H1 (cell line): ENCODE data around the gene HOXD12. TPM values are rescaled to one million over a fixed set of nuclear protein-coding genes. Genes with fewer than 3 reads are reported as not detected.

ENCODE experiments used
- CTCF ChIA-PET: fragments of 300-600 bp; sonication (Branson Sonifier 250); formaldehyde crosslinking; loops from one replicate; lab custom pipeline; 2021; ENCODE audit not compliant: partially characterized antibody; lab: Charles Lee
- POLR2A ChIA-PET: fragments of 300-600 bp; sonication (Branson Sonifier 250); formaldehyde crosslinking; loops from one replicate; lab custom pipeline; 2021; ENCODE audit warnings: inconsistent platforms; ENCODE audit not compliant: partially characterized antibody; lab: Charles Lee
- DNase-seq, 2 experiments: peaks; one replicate each; pipeline versions ENCODE4 v3.0.0 to v3.0.0-alpha.2; 2010 to 2022; ENCODE audit warnings: low spot score in 2 of 2, low read depth in 1 of 2, mixed read lengths in 1 of 2
- FAIRE-seq: peaks from 2 replicates; lab custom pipeline; 2011; peaks lifted over from hg19 to GRCh38; lab: Jason Lieb, UNC
- H2AFZ ChIP-seq: 2 replicates; pipeline ENCODE4 v1.8.1; 2012; ENCODE audit warnings: low read length, inconsistent platforms
- H2AK5ac ChIP-seq: 2 replicates; pipeline ENCODE4 v1.6.1; 2013; ENCODE audit warnings: low read depth, low read length
- H2BK120ac ChIP-seq: replicated peaks from 2 replicates; pipeline ENCODE3; 2013; ENCODE audit warnings: low read depth, low read length, inconsistent platforms
- H2BK12ac ChIP-seq: 2 replicates; pipeline ENCODE4 v1.6.1; 2013; ENCODE audit warnings: low read depth, low read length
- H2BK15ac ChIP-seq: 2 replicates; pipeline ENCODE4 v1.6.1; 2013; ENCODE audit warnings: low read length
- H2BK20ac ChIP-seq: 2 replicates; pipeline ENCODE4 v1.6.1; 2013; ENCODE audit warnings: low read length
- H2BK5ac ChIP-seq: 2 replicates; pipeline ENCODE4 v1.6.1; 2013; ENCODE audit warnings: low read depth, low read length
- H3K14ac ChIP-seq: 2 replicates; pipeline ENCODE4 v1.6.1; 2013; ENCODE audit warnings: inconsistent platforms; ENCODE audit not compliant: insufficient read length
- H3K18ac ChIP-seq: 2 replicates; pipeline ENCODE4 v1.6.1; 2013; ENCODE audit warnings: low read length; ENCODE audit errors: extremely low read depth
- H3K23ac ChIP-seq: 2 replicates; pipeline ENCODE4 v1.6.1; 2013; ENCODE audit warnings: inconsistent platforms; ENCODE audit not compliant: insufficient read length
- H3K23me2 ChIP-seq: 2 replicates; pipeline ENCODE4 v1.6.1; 2013; ENCODE audit warnings: low read depth, low read length
- H3K27ac ChIP-seq: 2 replicates; pipeline ENCODE4 v1.6.1; 2011; ENCODE audit warnings: low read depth, low read length, inconsistent platforms
- H3K27me3 ChIP-seq, 4 experiments: replicated peaks in 1 of 4; 1 replicate in 1 of 4; 2 replicates in 3 of 4; pipeline versions ENCODE4 v1.6.1 to v1.8.1; 2011 to 2013; ENCODE audit warnings: low read length in 3 of 4, mild to moderate bottlenecking in 3 of 4, inconsistent platforms in 2 of 4, mixed read lengths in 2 of 4, moderate library complexity in 1 of 4; ENCODE audit not compliant: control insufficient read depth in 3 of 4, insufficient read depth in 3 of 4; ENCODE audit errors: extremely low read depth in 1 of 4
- H3K36me3 ChIP-seq, 4 experiments: 2 replicates each; pipeline versions ENCODE4 v1.6.1 to v1.8.1; 2011 to 2013; ENCODE audit warnings: mild to moderate bottlenecking in 4 of 4, low read length in 3 of 4, moderate library complexity in 2 of 4, control low read depth in 1 of 4, inconsistent platforms in 1 of 4; ENCODE audit not compliant: insufficient read depth in 4 of 4, control insufficient read depth in 2 of 4
- H3K4ac ChIP-seq: replicated peaks from 2 replicates; pipeline ENCODE3; 2013; ENCODE audit warnings: low read length, low read depth, mixed read lengths, inconsistent platforms; ENCODE audit not compliant: insufficient read length
- H3K4me1 ChIP-seq, 4 experiments: replicated peaks in 1 of 4; 1 replicate in 1 of 4; 2 replicates in 3 of 4; pipeline versions ENCODE4 v1.6.1 to v1.8.1; 2011 to 2013; ENCODE audit warnings: low read length in 3 of 4, inconsistent platforms in 2 of 4, mixed read lengths in 1 of 4; ENCODE audit not compliant: insufficient read depth in 4 of 4, control insufficient read depth in 3 of 4
- H3K4me2 ChIP-seq, 2 experiments: 2 replicates each; pipeline versions ENCODE4 v1.6.1 to v1.8.1; 2011 to 2013; ENCODE audit warnings: low read depth in 2 of 2, low read length in 2 of 2, control low read depth in 1 of 2, inconsistent platforms in 1 of 2, mild to moderate bottlenecking in 1 of 2; ENCODE audit not compliant: insufficient read depth in 1 of 2
- H3K4me3 ChIP-seq, 4 experiments: fragments of 200-600, 300-600 bp in 1 of 4; sonication (generic), shearing (Covaris generic), sonication (Bioruptor Twin) in 1 of 4; 2 replicates each; pipeline versions ENCODE4 v1.5.1 to v1.8.1; 2011 to 2016; ENCODE audit warnings: low read length in 4 of 4, low read depth in 3 of 4, control low read depth in 2 of 4, inconsistent platforms in 2 of 4, mild to moderate bottlenecking in 2 of 4, mixed read lengths in 1 of 4, moderate library complexity in 1 of 4; ENCODE audit not compliant: insufficient read depth in 2 of 4; ENCODE audit errors: extremely low read depth in 1 of 4
- H3K56ac ChIP-seq: replicated peaks from 2 replicates; pipeline ENCODE3; 2013; ENCODE audit warnings: low read depth, mild to moderate bottlenecking, mixed read lengths, low read length, inconsistent platforms; ENCODE audit not compliant: insufficient read length
- H3K79me1 ChIP-seq: 2 replicates; pipeline ENCODE4 v1.6.1; 2013; ENCODE audit warnings: low read depth, low read length, control low read depth
- H3K79me2 ChIP-seq, 2 experiments: 2 replicates each; pipeline versions ENCODE4 v1.6.1 to v1.8.1; 2012 to 2013; ENCODE audit warnings: low read length in 2 of 2, mild to moderate bottlenecking in 2 of 2, inconsistent platforms in 1 of 2; ENCODE audit not compliant: insufficient read depth in 2 of 2, control insufficient read depth in 1 of 2
- H3K9ac ChIP-seq, 4 experiments: replicated peaks in 1 of 4; 1 replicate in 1 of 4; 2 replicates in 3 of 4; pipeline versions ENCODE4 v1.6.1 to v1.8.1; 2011 to 2013; ENCODE audit warnings: low read depth in 3 of 4, low read length in 3 of 4, control low read depth in 2 of 4, mild to moderate bottlenecking in 2 of 4, moderate library complexity in 2 of 4, inconsistent platforms in 1 of 4; ENCODE audit errors: extremely low read depth in 1 of 4
- H3K9me3 ChIP-seq, 2 experiments: 2 replicates each; pipeline versions ENCODE4 v1.6.1 to v1.8.1; 2012 to 2013; ENCODE audit warnings: mild to moderate bottlenecking in 2 of 2, moderate library complexity in 2 of 2, control low read depth in 1 of 2, inconsistent platforms in 1 of 2, low read depth in 1 of 2, low read length in 1 of 2, mixed read lengths in 1 of 2; ENCODE audit not compliant: insufficient read depth in 2 of 2
- H4K20me1 ChIP-seq, 2 experiments: replicated peaks in 1 of 2; 2 replicates each; pipeline versions ENCODE3 to v1.8.1; 2011 to 2013; ENCODE audit warnings: inconsistent platforms in 2 of 2, low read length in 2 of 2, mild to moderate bottlenecking in 1 of 2; ENCODE audit not compliant: insufficient read depth in 2 of 2, control insufficient read depth in 1 of 2
- H4K5ac ChIP-seq: 2 replicates; pipeline ENCODE4 v1.6.1; 2013; ENCODE audit warnings: low read length, low read depth, mixed read lengths, inconsistent platforms; ENCODE audit not compliant: insufficient read length
- H4K8ac ChIP-seq: 2 replicates; pipeline ENCODE4 v1.8.0; 2013; ENCODE audit warnings: mild to moderate bottlenecking, moderate library complexity, low read length, inconsistent platforms; ENCODE audit not compliant: insufficient read depth; ENCODE audit errors: extremely low read depth
- H4K91ac ChIP-seq: replicated peaks from 2 replicates; pipeline ENCODE3; 2013; ENCODE audit warnings: low read length, mixed read lengths, inconsistent platforms; ENCODE audit not compliant: insufficient read length
- KDM1A ChIP-seq: fragments of 200-600, 300-600 bp; sonication (generic); IDR thresholded peaks from 2 replicates; pipeline ENCODE4 v1.7.1; 2016; ENCODE audit warnings: mild to moderate bottlenecking, low read length, borderline replicate concordance
- SAP30 ChIP-seq: fragments of 300-600 bp; sonication (generic); IDR thresholded peaks from 2 replicates; pipeline ENCODE4 v1.7.1; 2012; ENCODE audit warnings: low read length, moderate library complexity, mild to moderate bottlenecking, inconsistent platforms; ENCODE audit not compliant: insufficient read depth, insufficient replicate concordance
- TAF1 ChIP-seq: IDR thresholded peaks from 2 replicates; pipeline ENCODE4 v1.6.1; 2011; ENCODE audit warnings: mild to moderate bottlenecking, low read depth, low read length
- ZNF274 ChIP-seq: IDR thresholded peaks from 2 replicates; pipeline ENCODE4 v1.7.0; 2012; ENCODE audit warnings: low read length, borderline replicate concordance; ENCODE audit errors: extremely low read depth
- WGBS, 2 experiments: shearing (Covaris generic) in 1 of 2; methylation state at CpG; one replicate each; pipeline versions ENCODE4 v1.1.6 to v1.1.7; 2013 to 2015; ENCODE audit warnings: low lambda C conversion rate in 2 of 2, mixed read lengths in 2 of 2, inconsistent platforms in 1 of 2, low coverage in 1 of 2, missing lambda C conversion rate in 1 of 2; ENCODE audit not compliant: insufficient replicate concordance in 2 of 2, insufficient coverage in 1 of 2, insufficient read length in 1 of 2; ENCODE audit errors: extremely low coverage in 1 of 2, missing lambda C conversion rate in 1 of 2; 5-methylcytosine and 5-hydroxymethylcytosine counted together
- polyA plus RNA-seq, 7 experiments: library from polyadenylated mRNA; depleted of rRNA in 3 of 7; stranded (reverse) in 5 of 7; unstranded in 2 of 7; fragments of >200 nt in 5 of 7; fragments of 200-250 nt in 2 of 7; gene quantifications; 1 replicate in 5 of 7; 2 replicates in 1 of 7; 4 replicates in 1 of 7; pipeline versions ENCODE4 v1.2.1 to v1.2.3, GENCODE V29; 2011 to 2013; ENCODE audit warnings: missing spikeins in 2 of 7, mixed read lengths in 2 of 7
- total RNA-seq: library from RNA; stranded (reverse); fragmentation: NEBNext Ultra II Directional; extraction: Animal tissue kit (Norgen Biotek cat#: 25700); gene quantifications from 2 replicates; pipeline ENCODE4 v1.2.1, GENCODE V29; 2021
- TF ChIP-seq, protein P1 (sequence below): IDR thresholded peaks from 2 replicates; pipeline ENCODE4 v1.6.1; 2011; ENCODE audit warnings: low read depth, mild to moderate bottlenecking, low read length; ENCODE audit not compliant: insufficient read depth

Gene HOXD12
- total and polyA plus RNA-seq, 2 of the 8 experiments (the other 6 are each of a cell fraction or from before 2014, with no cell fraction given) = not detected

DNA sequence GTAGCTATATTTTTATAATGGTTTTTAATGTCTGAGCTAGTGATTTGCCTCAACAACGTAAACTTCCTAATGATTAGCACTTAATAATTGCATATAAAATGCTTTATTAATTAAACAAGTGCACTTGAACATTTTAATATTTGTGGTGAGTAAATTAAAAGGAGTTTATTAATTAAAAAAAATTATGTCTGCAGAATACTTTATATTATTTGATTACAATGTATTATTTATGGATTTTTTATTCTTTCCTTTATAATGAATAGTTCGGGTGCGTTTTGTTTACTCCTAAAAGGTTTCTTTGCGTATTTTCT is 32.2 kb downstream of the HOXD12 start:
- H3K36me3 ChIP-seq = peaks cover 0 to 19% (median 0%) of the 10 kb centered on the region in 4 experiments; a peak in 1 of 8 replicates
- H3K27me3 ChIP-seq = peaks cover 91 to 100% (median 98%) of the 10 kb centered on the region in 4 experiments
- no peak overlapping the region for H2BK15ac ChIP-seq
- no peak overlapping the region for H2BK12ac ChIP-seq
- H3K9me3 ChIP-seq = no peaks in the 10 kb centered on the region
- no peak overlapping the region for H2AFZ ChIP-seq
- peaks cover 3% of the 10 kb centered on the region; the same call in 1 of the 2 replicates for H3K23me2 ChIP-seq
- no peaks in the 10 kb centered on the region for H3K79me2 ChIP-seq
- H3K9ac ChIP-seq = no peak overlapping the region
- H4K8ac ChIP-seq = no peak overlapping the region
- no peak overlapping the region for H3K23ac ChIP-seq
- H3K18ac ChIP-seq = no peak overlapping the region
- H3K4me1 ChIP-seq = peaks cover 3 to 15% (median 5%) of the 10 kb centered on the region in 4 experiments
- H3K14ac ChIP-seq = no peak overlapping the region
- no peak overlapping the region for H2BK20ac ChIP-seq
- no peak overlapping the region for H3K4ac ChIP-seq
- no peaks in the 10 kb centered on the region for H3K79me1 ChIP-seq
- H3K4me3 ChIP-seq = no peak overlapping the region
- POLR2A ChIA-PET = no interaction called here
- H4K5ac ChIP-seq = no peak overlapping the region
- CTCF ChIA-PET = interaction anchor here (0.9 to 4.5 kb wide), 13 partner anchors 9 to 324 kb away, joined by 3 to 30 read pairs (median 5); partner anchors contain the start of genes HOXD10 and HOXD4
- no peak for DNase-seq
- H3K27ac ChIP-seq = no peak overlapping the region
- no peak for FAIRE-seq
- TF ChIP-seq SAP30 (no peak), ZNF274 (no peak), TAF1 (no peak), KDM1A (no peak)
- TF ChIP-seq, protein P1, sequence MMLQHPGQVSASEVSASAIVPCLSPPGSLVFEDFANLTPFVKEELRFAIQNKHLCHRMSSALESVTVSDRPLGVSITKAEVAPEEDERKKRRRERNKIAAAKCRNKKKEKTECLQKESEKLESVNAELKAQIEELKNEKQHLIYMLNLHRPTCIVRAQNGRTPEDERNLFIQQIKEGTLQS = no peak
- no peak overlapping the region for H2AK5ac ChIP-seq
- no peak overlapping the region for H3K4me2 ChIP-seq
- no peak overlapping the region for H2BK5ac ChIP-seq
- no peak overlapping the region for H2BK120ac ChIP-seq
- H3K56ac ChIP-seq = no peak overlapping the region
- peaks cover 14 to 33% of the 10 kb centered on the region in 2 experiments for H4K20me1 ChIP-seq
- no peak overlapping the region for H4K91ac ChIP-seq
- 40% methylated on average over 4 of the region's 4 CpGs; no CpG with 5 or more reads in 1 of the 2 experiments for WGBS, 2 experiments
